ENCODE results near the gene INMT. TPM values are rescaled to one million over a fixed set of nuclear protein-coding genes. Genes with fewer than 3 reads are reported as not detected.

The INMT gene
- total RNA-seq, 4 donors from 2014 or later: 115 to 212 (median 131) TPM

DNA sequence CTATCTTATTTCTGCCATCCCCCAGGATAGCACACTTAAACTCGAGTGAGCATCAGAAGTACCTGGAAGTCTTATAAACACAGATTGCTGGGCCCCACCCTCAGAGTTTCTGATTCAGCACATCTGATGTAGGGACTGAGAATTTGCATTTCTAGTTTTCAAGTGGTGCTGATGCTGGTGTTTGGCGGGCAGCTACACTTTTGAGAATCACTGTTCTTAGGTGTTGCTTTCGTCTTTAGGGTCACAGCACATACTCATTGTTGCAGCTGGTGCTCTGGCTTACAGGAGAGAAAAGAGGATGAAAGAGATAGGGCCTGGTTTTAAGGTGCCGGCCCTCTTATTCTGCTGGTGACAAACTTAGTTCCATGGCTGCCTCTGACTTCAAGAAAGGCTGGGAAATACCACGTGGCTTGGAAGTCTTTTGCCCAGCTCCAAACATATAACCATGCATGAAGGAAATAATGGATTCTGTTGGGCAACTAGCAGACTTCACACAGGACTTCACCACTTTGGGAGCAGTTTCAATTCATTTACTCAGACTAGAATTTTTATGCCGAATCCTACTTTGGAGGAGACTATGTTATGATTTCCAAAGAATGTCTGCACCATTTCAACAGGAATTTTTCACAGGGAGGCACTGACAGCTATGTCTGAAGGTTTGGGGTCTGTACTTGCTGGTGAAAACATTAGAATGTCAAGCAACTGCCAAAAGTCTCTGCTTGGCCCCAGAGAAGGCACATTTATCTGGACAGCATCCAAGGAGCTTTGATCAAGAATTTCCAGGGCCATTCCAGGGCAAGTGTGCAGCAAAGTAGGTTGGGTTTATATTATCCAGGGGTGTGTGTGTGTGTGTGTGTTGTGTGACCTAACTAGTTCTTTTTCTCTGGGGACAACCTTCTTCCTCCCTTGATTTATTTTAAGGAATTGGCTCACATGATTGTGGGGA lies 12.4 kb downstream of the INMT start:
- Histone ChIP-seq H3K4me3 (no peak overlapping the region), H3K36me3 (no peaks in the 10 kb centered on the region), H3K4me1 (peaks cover 7 to 91% (median 23%) of the 10 kb centered on the region in 3 donors), H3K27me3 (no peaks in the 10 kb centered on the region), H3K9me3 (no peaks in the 10 kb centered on the region), H3K27ac (peak overlapping the region; percentile 73 to 79 (median 78))
- peak; percentile 83 for ATAC-seq
- TF ChIP-seq POLR2AphosphoS5 (IDR thresholded peaks at IDR 0.05) (peak; percentile 86), EP300 (IDR thresholded peaks at IDR 0.05) (no peak)
- TF ChIP-seq, protein P1, sequence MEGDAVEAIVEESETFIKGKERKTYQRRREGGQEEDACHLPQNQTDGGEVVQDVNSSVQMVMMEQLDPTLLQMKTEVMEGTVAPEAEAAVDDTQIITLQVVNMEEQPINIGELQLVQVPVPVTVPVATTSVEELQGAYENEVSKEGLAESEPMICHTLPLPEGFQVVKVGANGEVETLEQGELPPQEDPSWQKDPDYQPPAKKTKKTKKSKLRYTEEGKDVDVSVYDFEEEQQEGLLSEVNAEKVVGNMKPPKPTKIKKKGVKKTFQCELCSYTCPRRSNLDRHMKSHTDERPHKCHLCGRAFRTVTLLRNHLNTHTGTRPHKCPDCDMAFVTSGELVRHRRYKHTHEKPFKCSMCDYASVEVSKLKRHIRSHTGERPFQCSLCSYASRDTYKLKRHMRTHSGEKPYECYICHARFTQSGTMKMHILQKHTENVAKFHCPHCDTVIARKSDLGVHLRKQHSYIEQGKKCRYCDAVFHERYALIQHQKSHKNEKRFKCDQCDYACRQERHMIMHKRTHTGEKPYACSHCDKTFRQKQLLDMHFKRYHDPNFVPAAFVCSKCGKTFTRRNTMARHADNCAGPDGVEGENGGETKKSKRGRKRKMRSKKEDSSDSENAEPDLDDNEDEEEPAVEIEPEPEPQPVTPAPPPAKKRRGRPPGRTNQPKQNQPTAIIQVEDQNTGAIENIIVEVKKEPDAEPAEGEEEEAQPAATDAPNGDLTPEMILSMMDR (IDR thresholded peaks at IDR 0.05): no peak
- 56 to 75% methylated on average over 3 to 6 of the region's 6 CpGs for WGBS, 2 donors (ENCODE audit: low coverage in 1 of 2)

DNA sequence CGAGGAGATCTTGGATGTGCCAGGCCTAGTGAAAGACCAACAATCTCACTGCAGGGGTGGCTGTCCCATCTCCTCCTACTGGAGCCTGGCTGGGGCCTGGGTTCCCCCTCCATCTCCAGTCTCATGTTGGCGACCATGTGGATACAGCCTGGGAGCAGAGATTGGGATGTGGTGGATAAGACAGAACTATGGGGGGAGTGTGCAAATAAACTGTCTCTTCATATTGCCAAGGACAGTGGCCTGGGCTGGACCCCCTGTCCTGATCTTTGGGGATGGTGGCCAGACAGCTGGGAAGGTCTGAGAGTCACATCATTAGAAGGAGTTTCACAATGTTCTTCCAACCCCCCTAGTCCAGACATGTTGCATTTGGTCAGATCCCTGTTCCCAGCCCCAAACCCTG lies 13.5 kb downstream of the INMT start:
- WGBS, 2 donors (ENCODE audit: low coverage in 1 of 2): no CpG with 5 or more reads among the region's 2 CpGs
- Histone ChIP-seq H3K36me3 (no peaks in the 10 kb centered on the region), H3K4me3 (no peak overlapping the region), H3K27ac (peak overlapping the region; percentile 39 to 79 (median 76)), H3K9me3 (no peaks in the 10 kb centered on the region), H3K27me3 (no peaks in the 10 kb centered on the region), H3K4me1 (peaks cover 7 to 89% (median 23%) of the 10 kb centered on the region in 3 donors)
- TF ChIP-seq POLR2A (IDR thresholded peaks at IDR 0.05) (no peak), POLR2AphosphoS5 (IDR thresholded peaks at IDR 0.05) (no peak), EP300 (IDR thresholded peaks at IDR 0.05) (no peak)
- TF ChIP-seq, protein P1 (IDR thresholded peaks at IDR 0.05): no peak
- ATAC-seq: no peak

DNA sequence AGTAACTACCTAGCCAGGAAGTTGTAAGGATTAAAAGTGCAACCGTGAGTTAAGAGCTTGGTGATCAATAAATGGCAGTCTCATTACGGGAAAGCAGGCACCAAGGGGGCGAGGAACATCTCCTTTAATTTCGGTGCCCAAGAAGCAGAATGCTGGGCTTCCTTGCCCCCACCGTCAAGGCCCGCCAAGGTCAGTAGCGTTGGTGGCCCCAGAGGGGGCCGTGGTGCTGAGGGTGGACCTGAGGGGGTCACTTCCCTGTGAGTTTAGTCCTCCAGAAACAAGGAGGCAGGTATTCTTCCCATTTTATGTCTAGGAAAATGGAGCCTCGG lies 18.9 kb downstream of the INMT start:
- TF ChIP-seq POLR2AphosphoS5 (IDR thresholded peaks at IDR 0.05) (no peak), EP300 (IDR thresholded peaks at IDR 0.05) (no peak)
- H3K4me3 ChIP-seq: peak overlapping the region; percentile 66
- H3K9me3 ChIP-seq: no peaks in the 10 kb centered on the region
- H3K4me1 ChIP-seq: peaks cover 0 to 69% (median 4%) of the 10 kb centered on the region in 3 donors
- no peaks in the 10 kb centered on the region for H3K36me3 ChIP-seq
- WGBS, 2 donors (ENCODE audit: low coverage in 1 of 2): 30 to 57% methylated on average over 4 to 7 of the region's 9 CpGs
- H3K27ac ChIP-seq: peak overlapping the region; percentile 64 to 91 (median 85)
- no peak for ATAC-seq
- no peaks in the 10 kb centered on the region for H3K27me3 ChIP-seq

DNA sequence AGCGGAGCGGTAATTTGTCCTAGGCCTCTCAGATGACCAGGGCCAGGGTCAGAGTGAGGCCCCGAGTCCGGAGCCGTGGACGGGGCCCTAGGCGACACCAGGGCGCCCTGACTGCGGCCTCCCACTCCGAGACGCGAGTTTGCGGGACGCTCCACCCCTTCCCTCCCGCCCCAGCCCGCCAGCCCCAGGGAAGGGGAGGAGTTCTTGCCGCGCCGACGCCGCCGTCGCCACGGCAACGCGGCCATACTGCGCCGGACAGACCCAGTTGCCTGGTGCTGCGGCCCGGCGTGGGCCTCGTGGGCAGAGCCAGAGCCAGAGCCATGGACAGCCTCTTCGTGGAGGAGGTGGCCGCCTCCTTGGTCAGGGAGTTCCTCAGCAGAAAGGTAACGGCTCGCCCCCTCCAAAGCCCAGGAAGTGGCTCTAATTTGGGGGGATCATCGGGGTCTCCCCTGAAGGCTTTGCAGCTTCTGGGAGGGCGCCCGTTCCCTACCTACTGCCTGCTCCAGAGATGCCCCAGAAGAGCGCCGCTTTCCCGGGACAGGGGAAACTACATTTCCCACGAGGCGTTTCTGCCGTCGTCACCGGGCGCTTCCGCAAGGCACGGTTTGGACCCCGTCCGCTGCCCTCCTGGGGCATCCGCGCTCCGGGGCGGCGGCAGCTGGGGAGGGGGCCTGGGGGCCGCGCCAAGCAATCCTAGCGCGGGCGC lies 19.4 kb downstream of the INMT start, which contains the start of gene MINDY4:
TSS of gene MINDY4 (plus strand) at position 244 of the 706 bp plus-strand sequence. CDS start at position 321, 77 bp downstream.
- peaks cover 0 to 69% (median 4%) of the 10 kb centered on the region in 3 donors for H3K4me1 ChIP-seq
- peak; percentile 96 for ATAC-seq
- peak; percentile 23 for TF ChIP-seq POLR2AphosphoS5 (IDR thresholded peaks at IDR 0.05)
- TF ChIP-seq POLR2A (IDR thresholded peaks at IDR 0.05): no peak
- no peaks in the 10 kb centered on the region for H3K36me3 ChIP-seq
- H3K9me3 ChIP-seq: no peaks in the 10 kb centered on the region
- H3K27ac ChIP-seq: peak within 1 kb of the TSS; percentile 64 to 91 (median 85)
- H3K4me3 ChIP-seq: peak within 1 kb of the TSS; percentile 66
- WGBS, 2 donors (ENCODE audit: low coverage in 1 of 2): 0% methylated on average over 4 of the region's 62 CpGs; no CpG with 5 or more reads in 1 of the 2 donors
- H3K27me3 ChIP-seq: no peaks in the 10 kb centered on the region

DNA sequence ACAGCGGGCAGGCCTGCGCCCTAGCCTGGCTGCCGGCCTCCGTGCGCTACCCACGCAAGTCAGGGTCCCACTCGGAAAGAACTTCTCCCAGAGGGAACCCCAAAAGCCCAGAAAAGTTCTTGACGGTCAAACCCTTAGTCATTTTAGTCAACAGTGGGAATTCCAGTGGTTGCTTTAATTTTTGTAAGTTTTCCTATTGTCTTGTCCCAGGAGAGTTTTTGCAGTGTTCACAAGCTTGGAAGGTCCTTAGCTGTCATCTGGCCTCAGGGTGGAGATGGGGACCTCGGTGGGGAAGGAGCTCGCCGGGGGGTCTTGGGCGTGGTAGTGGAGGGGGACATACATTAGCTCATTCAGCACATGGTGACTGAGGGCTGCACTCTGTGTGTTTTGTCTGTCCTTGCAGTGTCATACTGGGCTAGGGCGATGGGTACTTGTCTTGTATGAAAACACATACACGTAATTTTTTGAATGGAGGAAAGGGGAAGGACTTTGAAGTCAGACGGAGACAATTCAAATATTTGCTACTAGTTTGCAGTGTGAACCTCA lies 20.0 kb downstream of the INMT start:
- Histone ChIP-seq H3K27ac (peak overlapping the region; percentile 64 to 91 (median 85)), H3K9me3 (no peaks in the 10 kb centered on the region), H3K36me3 (no peaks in the 10 kb centered on the region), H3K4me3 (peak overlapping the region; percentile 66), H3K27me3 (no peaks in the 10 kb centered on the region), H3K4me1 (peaks cover 0 to 67% (median 4%) of the 10 kb centered on the region in 3 donors)
- 0 to 6% methylated on average over 3 to 10 of the region's 15 CpGs for WGBS, 2 donors (ENCODE audit: low coverage in 1 of 2)
- ATAC-seq: no peak
- TF ChIP-seq, protein P1 (IDR thresholded peaks at IDR 0.05): no peak
- TF ChIP-seq POLR2AphosphoS5 (IDR thresholded peaks at IDR 0.05) (no peak), EP300 (IDR thresholded peaks at IDR 0.05) (no peak), POLR2A (IDR thresholded peaks at IDR 0.05) (no peak)
